T-helper 2 cell treated with Interferon-gamma antibody and Interleukin-4, amounts not matched to agents 100 ng/mL and 5 ng/mL, for 36 hours (primary cell): ENCODE results near the gene ANKRD33B. TPM values are rescaled to one million over a fixed set of nuclear protein-coding genes. Genes with fewer than 3 reads are reported as not detected.
"Not testable (repeated sequence)": the region's sequence is repeated elsewhere in the genome, so short reads cannot be mapped to it uniquely, and the experiment has no call there.

Experiments
- intact Hi-C: fragments of 100-400 bp; cut with micrococcal nuclease; formaldehyde crosslinking; loops from one replicate; pipeline ENCODE4 v1.15.1; 2023
- total RNA-seq: library from RNA; stranded (reverse); gene quantifications from 2 replicates; pipeline ENCODE4 v1.2.3, GENCODE V29; 2022

Gene ANKRD33B
- total RNA-seq, 1 donor from 2014 or later = 5.7 TPM

GRCh38 chr5:10556893-10557746 is 6.8 kb upstream of the ANKRD33B start:
- intact Hi-C loops = no loop called here

GRCh38 chr5:10559151-10559550 is 4.7 kb upstream of the ANKRD33B start:
- intact Hi-C loops = no loop called here

DNA sequence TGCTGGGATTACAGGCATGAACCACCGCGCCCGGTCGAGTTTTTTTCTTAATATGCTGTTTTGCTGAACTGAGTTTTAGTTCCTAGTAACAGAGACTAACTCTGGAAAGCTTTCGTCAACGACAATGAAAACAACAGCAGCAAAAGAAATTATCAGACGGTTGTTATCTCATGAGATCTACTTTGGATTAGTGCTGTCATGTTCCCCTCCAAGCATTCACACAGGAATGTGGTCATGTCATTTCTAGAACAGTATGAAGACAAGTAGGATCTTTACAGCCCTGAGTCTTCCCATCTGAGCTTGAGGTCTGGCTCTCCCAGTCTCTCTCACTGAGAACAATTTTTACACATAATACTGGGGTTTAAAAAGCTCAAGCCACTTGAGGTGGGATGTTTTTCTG is 4.0 kb upstream of the ANKRD33B start:
- intact Hi-C loops = loop anchor here (5.0 kb wide), 1 partner anchor 37 kb away; no protein-coding TSS in a partner anchor

- intact Hi-C loops = loop anchor here (5.0 kb wide), 1 partner anchor 35 kb away; no protein-coding TSS in a partner anchor
Observed at GRCh38 chr5:10562201-10563109, 1.4 kb upstream of the ANKRD33B start.

GRCh38 chr5:10563110-10563944 is 543 bp upstream of the ANKRD33B start:
- intact Hi-C loops = loop anchor here (5.0 kb wide), 1 partner anchor 34 kb away; no protein-coding TSS in a partner anchor

DNA sequence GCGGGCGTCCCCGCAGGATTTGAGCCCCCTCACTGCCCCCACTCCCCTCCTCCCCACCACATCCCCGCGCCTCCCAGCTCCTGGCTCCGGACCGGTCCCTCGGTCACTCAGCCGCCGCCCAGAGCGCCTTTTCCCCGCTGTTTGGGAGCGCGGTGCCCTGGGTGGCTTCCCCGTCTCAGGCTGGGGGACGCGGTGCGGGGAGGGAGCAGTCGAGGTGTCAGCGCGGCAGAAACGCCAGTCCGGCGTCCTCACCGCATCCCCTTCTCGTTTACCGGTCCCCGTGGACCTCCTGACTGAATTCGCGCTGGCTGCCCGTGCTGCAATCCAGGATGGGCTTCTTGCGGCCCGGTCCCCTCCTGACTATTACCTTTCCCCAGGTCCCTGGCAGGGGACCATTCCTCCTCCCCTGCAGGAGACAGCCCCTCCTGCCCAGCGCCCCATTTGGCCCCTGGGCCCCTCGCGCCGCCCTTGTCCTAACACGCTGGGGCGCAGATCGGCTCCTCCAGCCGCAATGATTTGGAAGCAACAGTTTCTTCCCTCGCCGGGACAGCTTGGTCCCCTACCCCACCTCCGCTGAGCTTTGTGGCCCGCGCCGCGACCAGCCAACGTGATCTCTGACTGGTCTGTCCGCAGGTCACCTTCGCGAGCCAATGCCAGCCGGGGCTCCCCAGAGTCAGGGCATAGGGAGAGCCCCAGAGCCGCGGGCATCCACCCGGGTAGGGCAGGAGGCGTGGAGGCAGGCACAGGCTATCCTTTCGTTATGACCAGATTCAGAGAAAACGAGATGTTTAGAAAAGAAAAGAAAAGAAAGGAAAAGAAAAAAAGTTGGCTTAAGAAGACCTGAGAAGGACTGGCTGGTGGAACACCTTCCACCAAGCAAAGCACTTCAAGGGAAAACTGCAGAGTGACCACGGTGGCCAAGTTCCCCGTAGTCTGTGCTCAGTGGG is 1.2 kb downstream of the ANKRD33B start:
- intact Hi-C loops = loop anchor here (1.0 to 5.0 kb wide), 5 partner anchors 32 to 211 kb away; partner anchors contain the start of genes DAP and ROPN1L

GRCh38 chr5:10565785-10566542 is 2.1 kb downstream of the ANKRD33B start:
- intact Hi-C loops = loop anchor here (2.0 kb wide), 1 partner anchor 125 kb away; the partner anchor contains the start of gene ROPN1L

DNA sequence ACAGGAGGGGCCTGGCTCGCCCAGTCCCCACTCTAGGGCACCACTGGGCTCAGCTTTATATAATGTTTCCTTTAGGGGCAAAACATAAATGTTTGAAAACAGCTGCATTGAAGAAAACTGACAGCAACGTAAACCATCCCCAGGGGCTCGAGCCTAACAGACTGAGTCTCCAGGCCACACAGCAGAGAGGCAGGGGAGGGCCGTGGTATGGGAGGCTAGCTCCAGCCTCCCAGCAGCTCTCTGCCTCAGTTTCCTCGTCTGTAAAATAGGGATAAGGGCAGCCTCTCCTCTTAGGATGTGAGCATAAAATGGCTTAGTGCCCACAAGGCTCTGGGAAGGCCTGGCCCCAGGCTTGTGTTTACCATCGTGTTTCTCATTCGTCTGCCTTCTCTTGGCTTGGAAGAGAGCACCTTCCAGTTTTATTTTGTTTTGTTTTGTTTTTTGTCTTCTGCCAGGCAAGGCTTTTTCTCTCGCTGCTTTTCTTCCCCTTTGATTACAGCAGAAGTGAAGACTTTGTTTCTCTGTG is 2.7 kb downstream of the ANKRD33B start:
- intact Hi-C loops = no loop called here

DNA sequence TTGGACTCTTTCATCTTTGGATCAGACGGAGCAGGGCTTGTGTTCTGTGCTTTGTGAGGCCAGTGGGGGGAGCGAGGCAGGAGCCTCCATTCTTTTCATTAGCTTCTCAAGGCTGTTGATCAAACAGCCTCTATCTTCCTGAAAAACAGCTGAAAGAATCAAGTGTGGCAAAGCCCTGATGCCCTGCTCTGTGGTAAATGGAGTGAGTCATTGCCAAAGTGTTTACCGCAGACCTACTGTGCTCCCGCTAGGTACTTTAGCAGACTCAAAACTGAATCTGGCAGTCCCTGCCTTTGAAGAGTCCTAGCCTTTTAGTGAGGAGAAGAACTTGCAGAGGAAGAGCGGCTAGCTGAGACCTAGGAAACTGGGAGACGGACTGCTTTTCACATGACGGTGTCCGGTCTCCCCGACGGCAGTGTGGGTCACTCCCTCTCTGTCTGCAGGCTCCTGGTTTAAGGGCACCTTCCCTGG is 3.3 kb downstream of the ANKRD33B start:
- intact Hi-C loops = no loop called here

DNA sequence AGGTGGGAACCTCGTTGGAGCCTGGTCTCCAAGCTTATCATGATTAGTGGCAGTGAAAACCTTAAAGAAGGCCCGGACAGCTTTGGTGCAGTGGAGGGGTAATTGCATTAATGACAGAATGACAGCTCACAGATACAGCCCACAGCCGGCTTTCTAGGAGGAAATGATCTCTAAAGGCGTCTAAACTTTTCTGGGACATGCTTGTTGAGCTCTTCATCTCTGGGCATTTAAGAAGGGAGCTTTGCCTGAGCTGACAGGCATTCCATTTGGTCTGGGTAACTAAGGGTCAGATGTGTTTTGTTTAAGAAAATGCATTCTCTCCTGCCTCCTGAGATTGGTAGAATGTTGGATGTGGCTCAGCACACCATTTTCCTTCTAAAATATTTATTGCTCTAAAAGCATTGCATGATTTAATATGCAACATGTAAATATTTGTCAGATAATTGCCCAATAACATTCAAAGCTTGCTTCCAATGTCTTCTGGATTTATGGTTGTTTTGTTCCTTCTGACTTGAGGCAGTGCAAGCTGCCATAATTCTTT is 4.0 kb downstream of the ANKRD33B start:
- intact Hi-C loops = no loop called here

- intact Hi-C loops = not testable (repeated sequence)
Observed at GRCh38 chr5:10570540-10570939, 6.7 kb downstream of the ANKRD33B start.

GRCh38 chr5:10572451-10572850 is 8.6 kb downstream of the ANKRD33B start:
- intact Hi-C loops = no loop called here

GRCh38 chr5:10573487-10574145 is 9.7 kb downstream of the ANKRD33B start:
- intact Hi-C loops = no loop called here

DNA sequence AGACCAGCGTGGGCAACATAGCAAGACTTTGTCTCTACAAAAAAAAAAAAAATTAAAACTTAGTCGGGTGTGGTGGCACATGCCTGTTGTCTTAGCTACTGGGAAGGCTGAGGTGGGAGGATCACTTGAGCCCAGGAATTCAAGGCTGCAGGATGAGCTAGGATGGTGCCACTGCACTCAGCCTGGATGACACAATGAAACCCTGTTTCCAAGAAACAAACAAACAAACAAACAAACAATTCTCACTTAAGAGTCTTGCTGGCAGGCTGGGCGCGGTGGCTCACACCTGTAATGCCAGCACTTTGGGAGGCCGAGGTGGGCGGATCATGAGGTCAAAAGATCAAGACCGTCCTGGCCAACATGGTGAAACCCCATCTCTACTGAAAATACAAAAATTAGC is 11.0 kb downstream of the ANKRD33B start:
- intact Hi-C loops = not testable (repeated sequence)

GRCh38 chr5:10576121-10576789 is 12.4 kb downstream of the ANKRD33B start:
- intact Hi-C loops = no loop called here

- intact Hi-C loops = no loop called here
Observed at GRCh38 chr5:10576790-10577189, 12.9 kb downstream of the ANKRD33B start.
